HG02938 (cell line): Measurements from ENCODE around the gene ISG20.

Source experiments
- ATAC-seq: cut with Tn5 transposase; IDR thresholded peaks from one replicate; pipeline ENCODE4 v1.9.1; 2021; ENCODE audit warnings: mild to moderate bottlenecking, moderate library complexity; ENCODE audit not compliant: unreplicated experiment

ISG20 gene

GRCh38 chr15:88638626-88639372 lies at the start of gene ISG20:
TSS of gene ISG20 (plus strand) at chr15:88639016. CDS start at chr15:88639367, 351 bp downstream.
- peak; percentile 74 for ATAC-seq

DNA sequence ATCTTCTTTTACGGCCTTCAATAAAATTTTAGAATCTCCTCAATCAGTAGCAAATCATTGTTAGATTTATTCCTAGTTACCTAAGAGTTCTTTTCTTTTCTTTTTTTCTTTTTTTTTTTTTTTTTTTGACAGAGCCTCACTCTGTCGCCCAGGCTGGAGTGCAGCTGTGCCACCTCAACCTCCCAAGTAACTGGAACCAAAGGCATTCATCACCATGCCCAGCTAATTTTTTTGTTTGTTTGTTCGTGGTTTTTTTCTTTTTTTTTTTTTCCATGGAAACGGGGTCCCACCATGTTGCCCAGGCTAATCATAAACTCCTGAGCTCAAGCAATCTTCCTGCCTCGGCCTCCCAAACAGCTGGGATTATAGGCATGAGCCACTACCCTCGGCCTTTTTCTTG lies 48.1 kb upstream of the ISG20 start:
- ATAC-seq = no peak

- no peak for ATAC-seq
These were observed 47.4 kb upstream of the ISG20 start for GRCh38 chr15:88591384-88591783.

GRCh38 chr15:88603885-88604284 lies 34.9 kb upstream of the ISG20 start:
- ATAC-seq = no peak

DNA sequence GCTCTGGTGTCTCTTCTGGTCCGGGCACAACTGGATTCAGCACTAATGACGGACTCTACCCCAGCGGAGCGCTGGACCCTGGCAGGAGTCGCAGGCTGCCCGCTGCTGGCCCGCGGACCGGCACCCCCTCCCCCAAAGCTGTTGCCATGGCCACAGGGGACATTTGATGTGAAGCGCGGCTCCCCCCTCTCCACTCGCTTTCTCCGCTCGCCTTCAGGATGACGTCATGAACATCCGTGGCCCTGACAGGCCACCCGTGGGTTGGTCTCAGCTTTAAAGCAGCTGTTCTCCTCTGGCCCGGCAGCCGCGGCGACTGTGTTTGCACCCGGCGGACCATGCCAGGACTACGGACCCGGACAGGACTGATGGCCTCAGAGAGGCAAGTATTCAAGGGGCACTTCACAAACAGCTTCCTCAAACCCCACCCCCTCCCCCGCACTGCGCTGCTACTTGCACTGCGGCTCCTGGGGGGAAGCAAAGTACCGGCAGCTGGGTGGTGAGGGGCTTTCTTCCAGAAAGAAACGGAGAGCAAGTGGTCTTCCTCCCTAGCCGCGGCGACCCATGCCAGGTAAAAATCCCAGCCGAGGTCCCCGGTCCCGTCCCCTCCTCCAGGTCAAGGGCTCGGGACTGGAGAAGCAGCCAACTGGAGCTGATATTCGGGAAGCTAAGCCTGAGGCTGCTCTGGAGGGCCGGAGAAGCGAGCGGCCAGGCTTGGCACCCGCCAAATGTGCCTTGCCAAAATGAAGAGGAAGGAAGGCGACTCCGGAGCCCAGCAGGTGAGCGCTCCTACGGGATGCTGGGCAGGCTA lies 34.2 kb upstream of the ISG20 start:
- no peak for ATAC-seq

DNA sequence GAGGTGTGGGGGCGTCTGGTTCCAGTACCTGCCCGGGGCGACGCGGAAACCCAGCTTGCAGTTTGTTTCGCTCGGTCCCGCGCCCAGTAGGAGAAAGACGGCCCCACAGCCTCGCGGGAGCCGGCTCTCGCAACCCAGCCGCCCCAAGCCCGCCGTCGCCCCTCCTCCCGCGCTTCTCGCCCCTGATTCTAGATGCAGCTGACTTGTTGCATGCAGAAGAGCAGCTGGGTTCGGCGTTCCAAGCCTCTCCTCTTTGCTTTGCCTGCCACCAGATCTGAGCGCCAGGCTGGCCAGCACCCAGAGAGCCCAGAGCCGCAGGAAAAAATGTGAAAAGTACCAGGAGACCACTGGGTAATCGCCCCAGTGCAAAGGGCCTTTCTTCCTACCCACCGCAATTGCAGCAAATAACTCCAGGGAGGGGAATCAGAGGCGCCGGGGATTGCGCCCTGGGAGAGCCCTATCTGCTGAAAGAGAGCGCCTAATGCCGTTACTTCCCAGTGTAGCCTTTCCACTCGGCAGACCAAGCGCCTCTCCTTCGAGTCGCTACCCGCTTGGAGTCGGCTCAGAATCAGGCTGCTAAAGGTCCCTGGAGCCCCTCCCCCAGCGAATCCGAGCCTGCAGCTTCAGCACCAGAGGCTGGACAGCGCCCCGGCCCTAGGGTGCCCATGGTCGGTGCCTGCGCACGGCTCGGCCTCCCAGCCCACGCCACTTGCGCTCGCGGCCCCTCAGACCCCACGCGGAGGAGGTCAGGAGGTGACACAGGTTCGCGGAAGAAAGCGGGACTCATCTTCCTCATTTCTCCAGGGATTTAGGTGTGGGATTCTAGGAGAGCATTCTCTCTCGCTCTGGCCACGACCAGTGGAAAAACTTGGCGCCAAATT lies 33.4 kb upstream of the ISG20 start:
- ATAC-seq = no peak

DNA sequence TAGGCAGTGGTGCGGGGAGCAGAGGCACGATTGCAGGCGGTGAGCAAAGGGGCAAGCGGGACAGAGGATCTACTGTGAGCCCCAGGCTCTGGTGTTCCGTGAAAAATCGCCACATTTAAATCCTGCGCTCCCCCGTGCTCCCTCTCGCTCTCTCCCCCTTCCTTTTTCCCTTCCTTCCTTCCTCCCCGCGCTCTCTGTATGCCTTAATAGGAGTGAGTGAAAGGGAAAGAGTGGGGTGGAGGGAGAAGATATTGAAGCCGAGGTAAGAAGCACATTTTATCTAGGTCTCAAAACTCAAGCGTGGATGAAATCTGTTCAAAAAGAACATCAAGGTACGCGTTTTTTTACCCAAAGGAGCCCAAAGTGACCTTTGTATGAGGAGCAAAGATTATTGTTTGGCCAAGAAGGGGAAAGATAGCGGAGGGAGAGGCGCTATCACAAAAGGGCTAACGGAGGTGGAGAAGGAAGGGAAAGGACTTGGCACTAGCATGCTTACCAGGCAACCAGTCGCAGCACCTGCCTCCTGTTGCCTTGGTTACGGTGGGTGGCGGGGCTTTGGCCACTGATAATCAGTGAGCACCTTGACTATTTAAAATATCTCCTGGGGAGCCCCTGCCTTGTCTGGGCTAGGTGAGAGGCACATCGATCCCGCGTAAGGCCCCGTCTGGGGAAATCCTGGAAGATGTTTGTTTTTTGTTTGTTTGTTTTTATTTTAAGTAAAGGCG lies 32.6 kb upstream of the ISG20 start:
- no peak for ATAC-seq

GRCh38 chr15:88607951-88608350 lies 30.9 kb upstream of the ISG20 start:
- ATAC-seq = no peak

DNA sequence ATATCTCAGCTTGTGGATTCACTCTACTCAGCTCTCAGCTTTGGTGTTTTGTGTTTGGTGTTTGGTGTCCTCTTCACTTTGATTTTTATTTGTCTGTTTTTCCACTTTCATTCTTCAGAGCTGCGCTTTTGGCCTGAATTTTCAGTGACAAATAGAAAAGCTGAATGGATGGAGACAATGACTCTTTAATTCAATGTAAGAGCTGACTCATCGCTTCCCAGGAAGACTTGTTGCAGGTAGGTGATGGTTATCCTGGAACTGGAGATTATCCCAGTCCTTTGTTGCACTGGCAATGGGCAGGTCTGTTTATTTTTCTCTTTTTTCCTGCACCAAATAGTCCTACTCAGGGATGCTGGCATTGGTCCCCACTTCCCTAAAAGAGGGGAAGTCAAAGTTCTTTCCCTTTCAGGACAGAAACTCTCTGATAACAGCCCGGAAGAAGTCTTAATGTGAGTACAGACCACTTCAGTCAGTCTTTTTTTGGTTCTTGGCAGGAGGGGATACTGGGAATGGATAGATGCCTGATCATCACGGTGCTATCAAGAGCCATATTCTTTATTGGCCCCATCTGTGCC lies 30.1 kb upstream of the ISG20 start:
- no peak for ATAC-seq

- ATAC-seq = no peak
These were observed 29.3 kb upstream of the ISG20 start for GRCh38 chr15:88609344-88610090.

GRCh38 chr15:88610701-88611231 lies 28.1 kb upstream of the ISG20 start:
- ATAC-seq = no peak

- no peak for ATAC-seq
These were observed 26.5 kb upstream of the ISG20 start for GRCh38 chr15:88612186-88612796.

GRCh38 chr15:88613074-88613944 lies 25.5 kb upstream of the ISG20 start:
- ATAC-seq = no peak

- no peak for ATAC-seq
These were observed 23.3 kb upstream of the ISG20 start for GRCh38 chr15:88615303-88616107.

- no peak for ATAC-seq
These were observed 22.6 kb upstream of the ISG20 start for GRCh38 chr15:88616240-88616639.

- ATAC-seq = no peak
These were observed 21.6 kb upstream of the ISG20 start for GRCh38 chr15:88617031-88617722.
